NOMO-1 treated with dmso at 0.1 percent for 144 hours (cell line): ENCODE results near the gene ATP9B.
"Not testable (repeated sequence)": the region's sequence is repeated elsewhere in the genome, so short reads cannot be mapped to it uniquely, and the experiment has no call there.

Experiments used
- DNase-seq: peaks from one replicate; lab custom pipeline; 2025; ENCODE audit not compliant: unreplicated experiment; lab: John Stamatoyannopoulos, UW

ATP9B gene

GRCh38 chr18:79353267-79353666 is 284.1 kb downstream of the ATP9B start:
- no peak for DNase-seq

GRCh38 chr18:79354350-79354749 is 285.2 kb downstream of the ATP9B start:
- no peak for DNase-seq

GRCh38 chr18:79355433-79356335 is 286.5 kb downstream of the ATP9B start:
- no peak for DNase-seq

- no peak for DNase-seq
Measured at GRCh38 chr18:79356435-79356834, 287.2 kb downstream of the ATP9B start.

GRCh38 chr18:79360933-79361332 is 291.7 kb downstream of the ATP9B start:
- no peak for DNase-seq

- DNase-seq = no peak
Measured at GRCh38 chr18:79361766-79362522, 292.8 kb downstream of the ATP9B start.

GRCh38 chr18:79365701-79366100 is 296.5 kb downstream of the ATP9B start:
- no peak for DNase-seq

GRCh38 chr18:79366177-79367094 is 297.2 kb downstream of the ATP9B start:
- DNase-seq = no peak

- DNase-seq = no peak
Measured at GRCh38 chr18:79367480-79367879, 298.3 kb downstream of the ATP9B start.

GRCh38 chr18:79367989-79368388 is 298.8 kb downstream of the ATP9B start:
- no peak for DNase-seq

- no peak for DNase-seq
Measured at GRCh38 chr18:79368681-79369080, 299.5 kb downstream of the ATP9B start.

GRCh38 chr18:79371561-79372121 is 302.4 kb downstream of the ATP9B start:
- no peak for DNase-seq

GRCh38 chr18:79372461-79372860 is 303.3 kb downstream of the ATP9B start:
- DNase-seq = no peak

- no peak for DNase-seq
Measured at GRCh38 chr18:79372991-79373390, 303.8 kb downstream of the ATP9B start.

- no peak for DNase-seq
Measured at GRCh38 chr18:79373736-79374135, 304.5 kb downstream of the ATP9B start.

- DNase-seq = no peak
Measured at GRCh38 chr18:79374408-79375171, 305.4 kb downstream of the ATP9B start.

- DNase-seq = no peak
Measured at GRCh38 chr18:79375441-79376154, 306.4 kb downstream of the ATP9B start.

GRCh38 chr18:79376661-79377060 is 307.5 kb downstream of the ATP9B start:
- DNase-seq = not testable (repeated sequence)

- no peak for DNase-seq
Measured at GRCh38 chr18:79377187-79377891, 308.1 kb downstream of the ATP9B start.
